Measurements from ENCODE around the gene ZNF330.

ZNF330 gene

GRCh38 chr4:141220691-141221659 is at the start of gene ZNF330:
Gene ZNF330, plus strand, starts transcription at chr4:141220895. Its CDS starts 1,477 bp downstream, at chr4:141222372.
- H4K20me1 ChIP-seq (ENCODE audit: insufficient read depth, low read length) = no peaks in the 10 kb centered on the region
- no peaks in the 10 kb centered on the region for H3K27me3 ChIP-seq (ENCODE audit: insufficient read depth, low read length)
- no peaks in the 10 kb centered on the region for H3F3A ChIP-seq (ENCODE audit: insufficient read depth, low read length)
- H3K9ac ChIP-seq (ENCODE audit: low read length) = peak within 1 kb of the TSS; percentile 85
- peak within 1 kb of the TSS; percentile 73 for H2AFZ ChIP-seq (ENCODE audit: low read length)
- H3K9me3 ChIP-seq (ENCODE audit: low read length) = no peaks in the 10 kb centered on the region
- H3K4me1 ChIP-seq (ENCODE audit: insufficient read depth, low read length, severe bottlenecking) = peaks cover 15% of the 10 kb centered on the region
- peak within 1 kb of the TSS; percentile 82 for H3K4me2 ChIP-seq (ENCODE audit: low read length)
- peak within 1 kb of the TSS; percentile 90 for H3K4me3 ChIP-seq (ENCODE audit: low read depth, low read length, poor library complexity, severe bottlenecking)
- peaks cover 33% of the 10 kb centered on the region for H3K79me2 ChIP-seq (ENCODE audit: insufficient read depth, low read length)
- peak within 1 kb of the TSS; percentile 6 for H3K27ac ChIP-seq (ENCODE audit: low read depth, low read length, poor library complexity, severe bottlenecking)
- TF ChIP-seq CTCF (IDR thresholded peaks at IDR 0.05; ENCODE audit: low read length) (peak; percentile 49; the same call in 1 of the 2 replicates), EZH2 (IDR thresholded peaks at IDR 0.05; ENCODE audit: borderline replicate concordance, low read length) (no peak)
- H3K36me3 ChIP-seq (ENCODE audit: insufficient read depth, low read length) = peaks cover 36% of the 10 kb centered on the region
- H3K9me2 ChIP-seq (ENCODE audit: low read depth, low read length) = no peaks in the 10 kb centered on the region

GRCh38 chr4:141174457-141174856 is 46.2 kb upstream of the ZNF330 start:
- H3K79me2 ChIP-seq (ENCODE audit: insufficient read depth, low read length) = no peaks in the 10 kb centered on the region
- H3K27me3 ChIP-seq (ENCODE audit: insufficient read depth, low read length) = no peaks in the 10 kb centered on the region
- H3K4me3 ChIP-seq (ENCODE audit: low read depth, low read length, poor library complexity, severe bottlenecking) = no peak overlapping the region
- no peak overlapping the region for H3K9ac ChIP-seq (ENCODE audit: low read length)
- H2AFZ ChIP-seq (ENCODE audit: low read length) = no peak overlapping the region
- H3K9me2 ChIP-seq (ENCODE audit: low read depth, low read length) = no peaks in the 10 kb centered on the region
- no peaks in the 10 kb centered on the region for H3K36me3 ChIP-seq (ENCODE audit: insufficient read depth, low read length)
- H3K4me1 ChIP-seq (ENCODE audit: insufficient read depth, low read length, severe bottlenecking) = no peaks in the 10 kb centered on the region
- no peaks in the 10 kb centered on the region for H4K20me1 ChIP-seq (ENCODE audit: insufficient read depth, low read length)
- no peak overlapping the region for H3K27ac ChIP-seq (ENCODE audit: low read depth, low read length, poor library complexity, severe bottlenecking)
- H3K9me3 ChIP-seq (ENCODE audit: low read length) = no peaks in the 10 kb centered on the region
- no peak overlapping the region for H3K4me2 ChIP-seq (ENCODE audit: low read length)
- H3F3A ChIP-seq (ENCODE audit: insufficient read depth, low read length) = no peaks in the 10 kb centered on the region
- TF ChIP-seq CTCF (IDR thresholded peaks at IDR 0.05; ENCODE audit: low read length) (no peak), EZH2 (IDR thresholded peaks at IDR 0.05; ENCODE audit: borderline replicate concordance, low read length) (no peak)

- no peak for TF ChIP-seq EZH2 (IDR thresholded peaks at IDR 0.05; ENCODE audit: borderline replicate concordance, low read length)
- no peak for TF ChIP-seq CTCF (IDR thresholded peaks at IDR 0.05; ENCODE audit: low read length)
- Histone ChIP-seq H3K9me2 (ENCODE audit: low read depth, low read length) (no peaks in the 10 kb centered on the region), H3K79me2 (ENCODE audit: insufficient read depth, low read length) (no peaks in the 10 kb centered on the region)
Observed at GRCh38 chr4:141177171-141177570, 43.5 kb upstream of the ZNF330 start.

More at GRCh38 chr4:141177171-141177570, 43.5 kb upstream of the ZNF330 start:
- Histone ChIP-seq H3K9me3 (ENCODE audit: low read length) (no peaks in the 10 kb centered on the region), H3K4me3 (ENCODE audit: low read depth, low read length, poor library complexity, severe bottlenecking) (no peak overlapping the region), H4K20me1 (ENCODE audit: insufficient read depth, low read length) (no peaks in the 10 kb centered on the region), H2AFZ (ENCODE audit: low read length) (no peak overlapping the region), H3K27ac (ENCODE audit: low read depth, low read length, poor library complexity, severe bottlenecking) (no peak overlapping the region), H3K4me2 (ENCODE audit: low read length) (no peak overlapping the region), H3K4me1 (ENCODE audit: insufficient read depth, low read length, severe bottlenecking) (no peaks in the 10 kb centered on the region), H3F3A (ENCODE audit: insufficient read depth, low read length) (no peaks in the 10 kb centered on the region), H3K36me3 (ENCODE audit: insufficient read depth, low read length) (no peaks in the 10 kb centered on the region), H3K27me3 (ENCODE audit: insufficient read depth, low read length) (no peaks in the 10 kb centered on the region), H3K9ac (ENCODE audit: low read length) (no peak overlapping the region)

Measured in OCI-LY1 (cell line).